ENCODE measurements around the gene NFX1.

GRCh38 chr9:33329117-33329563, 38.8 kb downstream of the NFX1 start:
- TF ChIP-seq CTCF (IDR thresholded peaks at IDR 0.05): no peak
- TF ChIP-seq POLR2AphosphoS5 (IDR thresholded peaks at IDR 0.05; ENCODE audit: insufficient read depth in 1 of 2, low read depth in 1 of 2): peak; percentile 40 to 97
- no peak for TF ChIP-seq POLR2A (IDR thresholded peaks at IDR 0.05)

All from vagina (tissue), 2 donors.